Measurements from ENCODE around the gene IKZF2.

The IKZF2 gene

DNA sequence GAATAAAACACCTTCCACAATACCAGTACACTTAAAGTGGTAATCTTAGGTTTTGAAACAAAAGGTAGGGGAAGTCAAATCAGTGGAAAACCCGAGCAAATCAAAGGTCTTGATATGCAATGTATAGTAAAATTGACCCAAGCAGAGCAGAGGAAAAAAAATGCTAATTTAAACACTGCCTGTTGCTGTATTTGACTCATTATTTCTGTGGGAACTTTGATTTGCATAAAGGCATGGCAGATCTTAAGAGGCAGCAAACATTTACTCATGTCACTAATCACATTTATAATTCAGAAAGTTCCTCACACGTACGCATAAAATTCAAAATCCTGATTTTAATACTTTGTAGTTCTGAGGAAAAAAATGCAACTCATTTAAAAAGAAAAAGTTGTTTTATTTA, 64.4 kb downstream of the IKZF2 start:
- TF ChIP-seq CTCF (conservative IDR thresholded peaks at IDR 0.05; ENCODE audit: low read length): no peak
- TF ChIP-seq EZH2phosphoT487 (IDR thresholded peaks at IDR 0.05; ENCODE audit: borderline replicate concordance): no peak

DNA sequence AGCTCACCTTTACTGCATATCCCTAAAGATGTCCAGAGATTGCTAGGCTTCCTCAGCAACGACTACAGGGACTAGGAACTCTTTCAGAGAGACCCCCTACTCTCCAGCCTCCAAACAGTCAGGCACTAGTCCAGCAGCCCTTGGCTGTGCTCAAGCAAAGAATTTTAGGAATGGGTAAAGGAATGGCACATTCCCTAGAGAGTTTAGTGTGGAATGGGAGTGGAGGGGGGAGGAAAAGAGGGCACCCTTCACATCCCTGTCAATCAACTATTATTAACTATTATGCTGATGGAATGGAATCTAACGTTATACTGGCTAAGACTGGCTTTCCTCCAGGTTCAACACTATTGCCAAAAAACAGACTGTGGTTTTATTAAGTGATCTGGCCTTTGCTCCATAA, 64.8 kb downstream of the IKZF2 start:
- Histone ChIP-seq H3K4me3 (ENCODE audit: low read length, poor library complexity, severe bottlenecking) (no peak overlapping the region), H3K27me3 (ENCODE audit: insufficient read depth, low read length, poor library complexity, severe bottlenecking) (no peaks in the 10 kb centered on the region), H3K9me3 (ENCODE audit: insufficient read depth, low read depth, low read length) (no peaks in the 10 kb centered on the region), H2AFZ (ENCODE audit: low read length) (no peak overlapping the region), H3K36me3 (ENCODE audit: insufficient read depth, low read length) (peaks cover 81% of the 10 kb centered on the region), H3K4me1 (ENCODE audit: insufficient read depth, low read length, poor library complexity, severe bottlenecking) (peaks cover 71% of the 10 kb centered on the region), H4K20me1 (ENCODE audit: insufficient read depth, low read length, poor library complexity, severe bottlenecking) (peaks cover 94% of the 10 kb centered on the region), H3K9me2 (replicated peaks; ENCODE audit: low read depth, low read length) (no peaks in the 10 kb centered on the region), H3K9ac (ENCODE audit: low read depth, low read length, poor library complexity, severe bottlenecking) (no peak overlapping the region), H3K4me2 (ENCODE audit: low read depth, low read length, poor library complexity, severe bottlenecking) (no peak overlapping the region), H3F3A (ENCODE audit: low read depth) (peaks cover 17% of the 10 kb centered on the region), H3K79me2 (ENCODE audit: insufficient read depth, low read length) (peaks cover 97% of the 10 kb centered on the region)
- TF ChIP-seq EZH2phosphoT487 (IDR thresholded peaks at IDR 0.05; ENCODE audit: borderline replicate concordance) (no peak), CTCF (conservative IDR thresholded peaks at IDR 0.05; ENCODE audit: low read length) (no peak)

More for the DNA sequence above, 64.4 kb downstream of the IKZF2 start:
- no peak overlapping the region for H3K9ac ChIP-seq (ENCODE audit: low read depth, low read length, poor library complexity, severe bottlenecking)
- H3K4me3 ChIP-seq (ENCODE audit: low read length, poor library complexity, severe bottlenecking): no peak overlapping the region
- peaks cover 81% of the 10 kb centered on the region for H3K36me3 ChIP-seq (ENCODE audit: insufficient read depth, low read length)
- peaks cover 97% of the 10 kb centered on the region for H3K79me2 ChIP-seq (ENCODE audit: insufficient read depth, low read length)
- peaks cover 16% of the 10 kb centered on the region for H3F3A ChIP-seq (ENCODE audit: low read depth)
- H4K20me1 ChIP-seq (ENCODE audit: insufficient read depth, low read length, poor library complexity, severe bottlenecking): peaks cover 94% of the 10 kb centered on the region
- H2AFZ ChIP-seq (ENCODE audit: low read length): no peak overlapping the region
- H3K4me1 ChIP-seq (ENCODE audit: insufficient read depth, low read length, poor library complexity, severe bottlenecking): peaks cover 73% of the 10 kb centered on the region
- no peaks in the 10 kb centered on the region for H3K27me3 ChIP-seq (ENCODE audit: insufficient read depth, low read length, poor library complexity, severe bottlenecking)
- no peaks in the 10 kb centered on the region for H3K9me3 ChIP-seq (ENCODE audit: insufficient read depth, low read depth, low read length)
- H3K9me2 ChIP-seq (replicated peaks; ENCODE audit: low read depth, low read length): no peaks in the 10 kb centered on the region
- no peak overlapping the region for H3K4me2 ChIP-seq (ENCODE audit: low read depth, low read length, poor library complexity, severe bottlenecking)

DNA sequence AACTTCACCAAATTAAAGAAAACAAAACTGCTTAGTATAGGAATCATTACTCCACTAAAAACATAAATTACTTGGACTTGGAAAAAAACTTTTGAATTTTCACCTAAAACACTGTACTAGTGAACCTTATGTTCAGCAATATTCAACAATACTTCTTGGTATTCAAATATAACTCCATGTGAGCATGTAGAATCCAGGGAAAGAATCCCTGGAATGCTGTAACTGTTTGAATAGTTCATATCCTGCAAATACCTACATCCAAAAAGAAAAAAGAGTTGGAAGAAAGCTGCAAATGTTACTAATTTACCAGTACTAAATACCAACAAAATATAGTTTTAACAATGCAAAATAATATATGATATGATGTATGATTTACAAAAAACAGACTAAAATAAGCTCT, 65.4 kb downstream of the IKZF2 start:
- H3K79me2 ChIP-seq (ENCODE audit: insufficient read depth, low read length): peaks cover 97% of the 10 kb centered on the region

More for the DNA sequence above, 65.4 kb downstream of the IKZF2 start:
- Histone ChIP-seq H3K9me3 (ENCODE audit: insufficient read depth, low read depth, low read length) (no peaks in the 10 kb centered on the region), H3K27me3 (ENCODE audit: insufficient read depth, low read length, poor library complexity, severe bottlenecking) (no peaks in the 10 kb centered on the region), H3F3A (ENCODE audit: low read depth) (peaks cover 17% of the 10 kb centered on the region), H4K20me1 (ENCODE audit: insufficient read depth, low read length, poor library complexity, severe bottlenecking) (peaks cover 94% of the 10 kb centered on the region), H3K4me1 (ENCODE audit: insufficient read depth, low read length, poor library complexity, severe bottlenecking) (peaks cover 71% of the 10 kb centered on the region), H3K9ac (ENCODE audit: low read depth, low read length, poor library complexity, severe bottlenecking) (no peak overlapping the region), H3K36me3 (ENCODE audit: insufficient read depth, low read length) (peaks cover 81% of the 10 kb centered on the region), H3K4me3 (ENCODE audit: low read length, poor library complexity, severe bottlenecking) (no peak overlapping the region), H3K4me2 (ENCODE audit: low read depth, low read length, poor library complexity, severe bottlenecking) (no peak overlapping the region), H3K9me2 (replicated peaks; ENCODE audit: low read depth, low read length) (no peaks in the 10 kb centered on the region), H2AFZ (ENCODE audit: low read length) (no peak overlapping the region)
- no peak for TF ChIP-seq CTCF (conservative IDR thresholded peaks at IDR 0.05; ENCODE audit: low read length)
- TF ChIP-seq EZH2phosphoT487 (IDR thresholded peaks at IDR 0.05; ENCODE audit: borderline replicate concordance): no peak
